ENCODE data around the gene RPS25.

- TF ChIP-seq SUZ12 (IDR thresholded peaks at IDR 0.05; ENCODE audit: extremely low read depth, insufficient read depth, insufficient read length), result no peak
- TF ChIP-seq ZNF274 (IDR thresholded peaks at IDR 0.05; ENCODE audit: low read depth, low read length), result no peak
These were observed 28.3 kb upstream of the RPS25 start for GRCh38 chr11:119046489-119046888.
